DOHH2 (cell line): Measurements from ENCODE around the gene ABCC9.

ENCODE experiments used
- H3F3A ChIP-seq: fragments of 200-600 bp; sonication (generic), shearing (Covaris generic); 2 replicates; pipeline ENCODE4 v1.6.0; 2016; ENCODE audit warnings: antibody characterized with exemption, mild to moderate bottlenecking; ENCODE audit not compliant: control insufficient read depth, insufficient read depth
- H3K27ac ChIP-seq: fragments of 200-600 bp; sonication (generic); 2 replicates; pipeline ENCODE4 v1.5.1; 2014; ENCODE audit warnings: low read depth, mild to moderate bottlenecking, low read length, moderate library complexity
- H3K27me3 ChIP-seq: fragments of 200-600 bp; sonication (generic); 2 replicates; pipeline ENCODE4 v1.6.1; 2014; ENCODE audit warnings: mild to moderate bottlenecking, low read length, mixed read lengths; ENCODE audit not compliant: control insufficient read depth
- H3K36me3 ChIP-seq: fragments of 200-600 bp; sonication (generic); 2 replicates; pipeline ENCODE4 v1.6.1; 2014; ENCODE audit warnings: mild to moderate bottlenecking, low read length, moderate library complexity, mixed read lengths; ENCODE audit not compliant: control insufficient read depth
- H3K4me1 ChIP-seq: fragments of 200-600 bp; sonication (generic); 2 replicates; pipeline ENCODE4 v1.6.1; 2014; ENCODE audit warnings: mild to moderate bottlenecking, low read length, mixed read lengths; ENCODE audit not compliant: control insufficient read depth
- H3K4me2 ChIP-seq: fragments of 200-600 bp; sonication (generic); 2 replicates; pipeline ENCODE4 v1.6.0; 2014; ENCODE audit warnings: mild to moderate bottlenecking, low read length, moderate library complexity
- H3K4me3 ChIP-seq: fragments of 200-600 bp; sonication (generic); 2 replicates; pipeline ENCODE4 v1.5.1; 2014; ENCODE audit warnings: mild to moderate bottlenecking, low read length, mixed read lengths
- H3K79me2 ChIP-seq: fragments of 200-600 bp; sonication (generic); 2 replicates; pipeline ENCODE4 v1.6.1; 2014; ENCODE audit warnings: mild to moderate bottlenecking, low read length, mixed read lengths; ENCODE audit not compliant: control insufficient read depth
- H3K9me2 ChIP-seq: fragments of 200-600 bp; sonication (generic); replicated peaks from 2 replicates; pipeline ENCODE4 v1.6.1; 2014; ENCODE audit warnings: mild to moderate bottlenecking, low read length, mixed read lengths; ENCODE audit not compliant: control insufficient read depth
- H3K9me3 ChIP-seq: fragments of 200-600 bp; sonication (generic); 2 replicates; pipeline ENCODE4 v1.6.1; 2014; ENCODE audit warnings: antibody characterized with exemption, low read length, mixed read lengths; ENCODE audit not compliant: control insufficient read depth, insufficient read depth
- H4K20me1 ChIP-seq: fragments of 200-600 bp; sonication (generic); 2 replicates; pipeline ENCODE4 v1.6.0; 2014; ENCODE audit warnings: low read depth, mild to moderate bottlenecking, antibody characterized with exemption, low read length, moderate library complexity; ENCODE audit not compliant: control insufficient read depth, insufficient read depth
- CTCF ChIP-seq: fragments of 200-600 bp; sonication (generic); IDR thresholded peaks from one replicate; pipeline ENCODE4 v1.5.1; 2014; ENCODE audit warnings: antibody characterized with exemption, mild to moderate bottlenecking, low read depth, low read length; ENCODE audit not compliant: poor library complexity, severe bottlenecking
- EZH2phosphoT487 ChIP-seq: fragments of 200-600 bp; sonication (generic); IDR thresholded peaks from 2 replicates; pipeline ENCODE4 v1.6.1; 2017; ENCODE audit warnings: borderline replicate concordance, mild to moderate bottlenecking, antibody characterized with exemption, low read length, moderate library complexity, mixed read lengths

Gene ABCC9

GRCh38 chr12:21831791-21832344 is 109.4 kb downstream of the ABCC9 start:
- Histone ChIP-seq H3K4me3 (no peak overlapping the region), H3K36me3 (no peaks in the 10 kb centered on the region), H3K27me3 (no peaks in the 10 kb centered on the region), H3K27ac (no peak overlapping the region), H4K20me1 (no peaks in the 10 kb centered on the region), H3K9me2 (no peaks in the 10 kb centered on the region), H3K4me1 (no peaks in the 10 kb centered on the region), H3K9me3 (no peaks in the 10 kb centered on the region), H3F3A (no peaks in the 10 kb centered on the region), H3K79me2 (no peaks in the 10 kb centered on the region), H3K4me2 (no peak overlapping the region)
- TF ChIP-seq EZH2phosphoT487 (no peak), CTCF (no peak)

- no peaks in the 10 kb centered on the region for H4K20me1 ChIP-seq
- H3K79me2 ChIP-seq, result no peaks in the 10 kb centered on the region
- no peaks in the 10 kb centered on the region for H3K27me3 ChIP-seq
- H3K4me3 ChIP-seq, result no peak overlapping the region
- H3F3A ChIP-seq, result no peaks in the 10 kb centered on the region
- H3K4me2 ChIP-seq, result no peak overlapping the region
- no peaks in the 10 kb centered on the region for H3K9me3 ChIP-seq
- H3K9me2 ChIP-seq, result no peaks in the 10 kb centered on the region
- H3K27ac ChIP-seq, result no peak overlapping the region
- no peaks in the 10 kb centered on the region for H3K36me3 ChIP-seq
- H3K4me1 ChIP-seq, result no peaks in the 10 kb centered on the region
- no peak for TF ChIP-seq CTCF
Observed at GRCh38 chr12:21828779-21829178, 112.4 kb downstream of the ABCC9 start.

GRCh38 chr12:21828136-21828775 is 113.0 kb downstream of the ABCC9 start:
- TF ChIP-seq EZH2phosphoT487 (no peak), CTCF (no peak)
- no peak overlapping the region for H3K4me2 ChIP-seq
- H3K4me1 ChIP-seq, result no peaks in the 10 kb centered on the region

More at GRCh38 chr12:21828136-21828775, 113.0 kb downstream of the ABCC9 start:
- Histone ChIP-seq H3K36me3 (no peaks in the 10 kb centered on the region), H3K27me3 (no peaks in the 10 kb centered on the region), H3K9me3 (no peaks in the 10 kb centered on the region), H3K79me2 (no peaks in the 10 kb centered on the region), H3K4me3 (no peak overlapping the region), H4K20me1 (no peaks in the 10 kb centered on the region), H3F3A (no peaks in the 10 kb centered on the region), H3K9me2 (no peaks in the 10 kb centered on the region), H3K27ac (no peak overlapping the region)
